Tibial nerve (tissue), 4 donors: ENCODE results near the gene DNM3.

Experiments used
- EP300 ChIP-seq, 2 donors: sonication (generic); formaldehyde crosslinking; IDR thresholded peaks; one replicate each; pipeline ENCODE4 v1.6.1; 2017; ENCODE audit warnings: antibody characterized with exemption in 2 of 2, mild to moderate bottlenecking in 1 of 2
- POLR2A ChIP-seq, 2 donors: fragments of 450-650 bp; IDR thresholded peaks; one replicate each; pipeline ENCODE4 v1.6.1; 2017; ENCODE audit warnings: antibody characterized with exemption in 2 of 2, mild to moderate bottlenecking in 2 of 2, moderate library complexity in 2 of 2
- TF ChIP-seq, protein P1 (sequence below), 5 experiments: fragments of 200-600 bp in 3 of 5; fragments of 450-650 bp in 2 of 5; sonication (generic) in 3 of 5; IDR thresholded peaks; one replicate each; pipeline ENCODE4 v1.5.1; 2016 to 2019; ENCODE audit warnings: antibody characterized with exemption in 5 of 5, mild to moderate bottlenecking in 3 of 5, moderate library complexity in 2 of 5

DNA sequence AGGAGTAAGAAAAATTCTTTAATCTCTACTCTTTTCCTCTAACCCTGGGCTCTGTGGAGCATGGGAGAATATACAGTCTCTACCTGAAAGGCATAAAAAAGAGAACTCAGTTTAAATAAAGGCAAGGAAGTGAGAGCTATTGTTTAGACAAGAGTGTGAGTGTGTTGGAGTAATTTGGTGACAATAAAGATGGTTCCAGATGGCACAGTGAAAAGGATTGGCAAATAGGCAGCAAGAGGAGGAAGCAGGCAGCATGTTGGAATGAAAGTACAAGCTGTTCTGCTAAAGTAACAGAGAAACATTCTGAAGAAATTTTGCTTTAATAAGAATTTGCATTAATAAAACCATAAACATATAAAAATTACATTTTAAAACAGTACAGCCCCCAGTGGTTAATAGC, 163.4 kb downstream of the DNM3 start:
- TF ChIP-seq, protein P1, sequence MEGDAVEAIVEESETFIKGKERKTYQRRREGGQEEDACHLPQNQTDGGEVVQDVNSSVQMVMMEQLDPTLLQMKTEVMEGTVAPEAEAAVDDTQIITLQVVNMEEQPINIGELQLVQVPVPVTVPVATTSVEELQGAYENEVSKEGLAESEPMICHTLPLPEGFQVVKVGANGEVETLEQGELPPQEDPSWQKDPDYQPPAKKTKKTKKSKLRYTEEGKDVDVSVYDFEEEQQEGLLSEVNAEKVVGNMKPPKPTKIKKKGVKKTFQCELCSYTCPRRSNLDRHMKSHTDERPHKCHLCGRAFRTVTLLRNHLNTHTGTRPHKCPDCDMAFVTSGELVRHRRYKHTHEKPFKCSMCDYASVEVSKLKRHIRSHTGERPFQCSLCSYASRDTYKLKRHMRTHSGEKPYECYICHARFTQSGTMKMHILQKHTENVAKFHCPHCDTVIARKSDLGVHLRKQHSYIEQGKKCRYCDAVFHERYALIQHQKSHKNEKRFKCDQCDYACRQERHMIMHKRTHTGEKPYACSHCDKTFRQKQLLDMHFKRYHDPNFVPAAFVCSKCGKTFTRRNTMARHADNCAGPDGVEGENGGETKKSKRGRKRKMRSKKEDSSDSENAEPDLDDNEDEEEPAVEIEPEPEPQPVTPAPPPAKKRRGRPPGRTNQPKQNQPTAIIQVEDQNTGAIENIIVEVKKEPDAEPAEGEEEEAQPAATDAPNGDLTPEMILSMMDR (IDR thresholded peaks at IDR 0.05), result no peak
- no peak for TF ChIP-seq POLR2A (IDR thresholded peaks at IDR 0.05)
- TF ChIP-seq EP300 (IDR thresholded peaks at IDR 0.05), result no peak
